GM23248 (cell line): Measurements from ENCODE around the gene HSBP1L1. TPM values are rescaled to one million over a fixed set of nuclear protein-coding genes. Genes with fewer than 3 reads are reported as not detected.

Source experiments
- DNase-seq: peaks from one replicate; pipeline ENCODE4 v3.0.0-alpha.2; 2015
- H2AFZ ChIP-seq: fragments of 200-600 bp; sonication (generic); 2 replicates; pipeline ENCODE4 v1.6.1; 2016; ENCODE audit warnings: antibody characterized with exemption
- H3F3A ChIP-seq: fragments of 200-600 bp; sonication (generic); 2 replicates; pipeline ENCODE4 v1.6.1; 2016; ENCODE audit warnings: mild to moderate bottlenecking, antibody characterized with exemption, mixed run types; ENCODE audit not compliant: insufficient read depth
- H3K27ac ChIP-seq: fragments of 200-600 bp; sonication (generic); 2 replicates; pipeline ENCODE4 v1.5.1; 2016; ENCODE audit warnings: mild to moderate bottlenecking
- H3K27me3 ChIP-seq: fragments of 200-600 bp; sonication (generic); replicated peaks from 2 replicates; pipeline ENCODE4 v1.6.1; 2016; ENCODE audit warnings: mild to moderate bottlenecking; ENCODE audit not compliant: insufficient read depth
- H3K36me3 ChIP-seq: fragments of 200-600 bp; sonication (generic); 2 replicates; pipeline ENCODE4 v1.6.1; 2016; ENCODE audit warnings: low read depth, mild to moderate bottlenecking
- H3K4me1 ChIP-seq: fragments of 200-600 bp; sonication (generic); 2 replicates; pipeline ENCODE4 v1.6.1; 2016; ENCODE audit warnings: mild to moderate bottlenecking; ENCODE audit not compliant: insufficient read depth
- H3K4me2 ChIP-seq: fragments of 200-600 bp; sonication (generic); one replicate; pipeline ENCODE4 v1.6.1; 2016; ENCODE audit warnings: mild to moderate bottlenecking; ENCODE audit not compliant: unreplicated experiment
- H3K4me3 ChIP-seq: fragments of 200-600 bp; sonication (generic); 2 replicates; pipeline ENCODE4 v1.5.1; 2016; ENCODE audit warnings: mild to moderate bottlenecking
- H3K79me2 ChIP-seq: fragments of 200-600 bp; sonication (generic); 2 replicates; pipeline ENCODE4 v1.6.1; 2016; ENCODE audit warnings: mild to moderate bottlenecking; ENCODE audit not compliant: insufficient read depth
- H3K9ac ChIP-seq: fragments of 200-600 bp; sonication (generic); 2 replicates; pipeline ENCODE4 v1.6.1; 2016; ENCODE audit warnings: mild to moderate bottlenecking
- H3K9me2 ChIP-seq: fragments of 200-600 bp; sonication (generic); 2 replicates; pipeline ENCODE4 v1.6.1; 2016; ENCODE audit warnings: mixed run types, mild to moderate bottlenecking, moderate library complexity; ENCODE audit not compliant: insufficient read depth
- H3K9me3 ChIP-seq: fragments of 200-600 bp; sonication (generic); one replicate; pipeline ENCODE4 v1.6.1; 2017; ENCODE audit warnings: low read depth
- H4K20me1 ChIP-seq: fragments of 200-600 bp; sonication (generic); 2 replicates; pipeline ENCODE4 v1.6.0; 2016; ENCODE audit not compliant: insufficient read depth
- EZH2 ChIP-seq: fragments of 200-600 bp; sonication (generic); IDR thresholded peaks from 2 replicates; pipeline ENCODE4 v1.6.1; 2018; ENCODE audit warnings: antibody characterized with exemption, mild to moderate bottlenecking; ENCODE audit not compliant: insufficient read depth, poor library complexity, severe bottlenecking
- EZH2phosphoT487 ChIP-seq: fragments of 200-600 bp; sonication (generic); IDR thresholded peaks from 2 replicates; pipeline ENCODE4 v1.6.1; 2018; ENCODE audit warnings: antibody characterized with exemption, moderate library complexity, mild to moderate bottlenecking, low read depth; ENCODE audit not compliant: insufficient read depth
- WGBS, 2 experiments: methylation state at CpG; one replicate each; pipeline ENCODE4 v1.1.6; 2015 to 2017; ENCODE audit warnings: low lambda C conversion rate in 2 of 2, low coverage in 1 of 2; ENCODE audit errors: missing lambda C conversion rate in 2 of 2; 5-methylcytosine and 5-hydroxymethylcytosine counted together
- in situ Hi-C: fragments of 300-500 bp; cut with MboI; formaldehyde crosslinking; loops from 2 replicates; pipeline ENCODE4 v1.15.0; 2020
- polyA plus RNA-seq: library from polyadenylated mRNA; unstranded; fragments of >200 nt; fragmentation: Nextera tagmentation; extraction: Ambion mirVana; gene quantifications from 2 replicates; pipeline ENCODE4 v1.2.1, GENCODE V29; 2016
- total RNA-seq: library from RNA; depleted of rRNA; stranded (reverse); fragments of >200 nt; shearing (Covaris generic); gene quantifications from 2 replicates; pipeline ENCODE4 v1.2.3, GENCODE V29; 2014

HSBP1L1 gene
- total and polyA plus RNA-seq, 2 experiments from 2014 or later: 6.8 to 27.0 TPM

DNA sequence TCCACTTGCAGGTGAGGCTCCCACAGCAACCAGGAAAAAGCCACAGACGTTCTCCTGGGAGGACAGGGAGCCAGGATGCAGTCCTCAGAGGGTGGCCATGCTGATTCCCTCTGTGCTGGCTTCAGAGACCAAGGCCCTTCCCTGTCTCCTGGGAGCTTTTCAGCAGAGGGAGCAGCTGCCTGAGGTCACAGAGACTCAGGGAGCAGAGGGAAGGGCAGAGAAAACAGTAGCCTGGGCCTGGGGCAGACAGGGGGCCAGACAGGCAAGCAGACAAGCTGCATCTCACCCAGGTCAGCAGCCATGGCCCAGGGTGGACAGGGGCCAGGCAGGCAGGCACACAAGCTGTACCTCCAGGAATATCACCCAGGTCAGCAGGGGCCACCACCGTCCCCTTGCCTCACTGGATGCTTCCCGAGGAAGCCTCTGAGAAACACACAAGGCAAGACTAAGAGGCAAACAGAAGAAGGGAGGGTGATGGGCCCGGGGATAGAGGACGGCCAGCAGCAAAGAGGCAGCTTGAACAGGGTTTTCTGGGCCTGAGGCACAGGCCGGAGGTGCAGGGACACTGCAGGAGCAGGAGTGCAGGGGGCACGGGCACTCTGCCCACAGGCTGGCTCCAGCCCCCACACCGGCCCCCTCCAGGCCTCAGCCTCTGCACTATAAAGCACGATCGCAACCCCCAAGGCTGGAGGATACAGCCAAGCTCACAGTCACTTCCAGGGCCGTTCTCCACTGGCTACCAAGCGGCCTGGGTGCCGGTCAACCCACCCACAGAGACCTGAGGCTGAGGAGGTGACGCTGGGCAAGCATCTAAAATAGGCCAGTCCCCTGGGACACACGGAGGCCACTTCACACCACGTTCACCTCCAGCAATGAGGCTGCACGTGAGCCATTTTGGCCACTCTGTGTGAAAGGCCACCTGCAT, 19.1 kb upstream of the HSBP1L1 start:
- DNase-seq: no peak
- no peak overlapping the region for H3K9ac ChIP-seq
- H3K9me3 ChIP-seq: no peaks in the 10 kb centered on the region
- H3K4me3 ChIP-seq: no peak overlapping the region
- no peaks in the 10 kb centered on the region for H3K9me2 ChIP-seq
- H3F3A ChIP-seq: no peaks in the 10 kb centered on the region
- WGBS, 2 experiments: 80 to 81% methylated on average over 17 of the region's 17 CpGs
- peaks cover 14% of the 10 kb centered on the region for H3K4me1 ChIP-seq
- no peaks in the 10 kb centered on the region for H3K36me3 ChIP-seq
- H4K20me1 ChIP-seq: no peaks in the 10 kb centered on the region
- H3K27me3 ChIP-seq: no peaks in the 10 kb centered on the region
- peaks cover 98% of the 10 kb centered on the region for H3K79me2 ChIP-seq
- no peak overlapping the region for H2AFZ ChIP-seq
- TF ChIP-seq EZH2 (no peak), EZH2phosphoT487 (no peak)
- no peak overlapping the region for H3K27ac ChIP-seq
- in situ Hi-C loops: no loop called here
- H3K4me2 ChIP-seq: no peak overlapping the region

DNA sequence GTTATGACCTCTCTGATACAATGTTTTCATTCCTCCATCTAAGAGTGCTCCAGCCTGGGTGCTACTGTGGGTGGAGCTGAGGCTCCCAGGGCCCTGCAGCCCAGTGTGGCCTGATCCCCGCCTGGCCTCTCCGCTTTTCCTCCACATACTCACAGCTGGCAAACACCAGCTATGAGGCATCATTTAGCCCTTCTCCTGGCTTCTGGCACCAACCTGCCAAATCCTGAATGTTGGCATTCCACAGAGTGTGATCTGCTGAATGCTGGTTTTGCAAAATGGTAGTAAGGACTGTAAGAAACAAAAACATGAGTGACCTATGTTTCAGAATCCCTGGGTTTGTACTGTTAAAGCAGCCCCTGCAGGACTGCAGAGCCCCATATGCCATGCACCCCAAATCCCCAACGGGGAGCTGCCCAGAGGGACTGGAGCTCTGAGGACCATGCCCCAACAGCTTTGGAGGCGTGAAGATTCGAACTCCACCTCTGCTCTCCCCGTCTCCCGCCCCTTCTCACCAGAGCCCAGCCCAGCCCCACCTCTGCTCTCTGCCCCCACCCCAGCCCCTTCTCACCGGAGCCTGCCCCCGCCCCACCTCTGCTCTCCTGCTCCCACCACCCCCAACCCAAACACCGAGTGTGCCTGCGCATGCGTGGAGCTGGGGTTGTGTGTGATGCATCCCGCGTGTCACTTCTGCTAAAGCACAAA, 17.2 kb upstream of the HSBP1L1 start:
- Histone ChIP-seq H3K4me2 (no peak overlapping the region), H3K4me1 (peaks cover 14% of the 10 kb centered on the region), H3K79me2 (peaks cover 84% of the 10 kb centered on the region), H3K4me3 (no peak overlapping the region), H3K9ac (no peak overlapping the region), H3K36me3 (no peaks in the 10 kb centered on the region), H3K9me2 (no peaks in the 10 kb centered on the region), H3F3A (no peaks in the 10 kb centered on the region), H2AFZ (no peak overlapping the region), H3K27ac (no peak overlapping the region; the same call in 1 of the 2 replicates), H3K27me3 (no peaks in the 10 kb centered on the region), H4K20me1 (no peaks in the 10 kb centered on the region), H3K9me3 (no peaks in the 10 kb centered on the region)
- TF ChIP-seq EZH2phosphoT487 (no peak), EZH2 (no peak)
- 88 to 94% methylated on average over 10 to 14 of the region's 14 CpGs for WGBS, 2 experiments
- DNase-seq: peak; percentile 80
- in situ Hi-C loops: no loop called here

DNA sequence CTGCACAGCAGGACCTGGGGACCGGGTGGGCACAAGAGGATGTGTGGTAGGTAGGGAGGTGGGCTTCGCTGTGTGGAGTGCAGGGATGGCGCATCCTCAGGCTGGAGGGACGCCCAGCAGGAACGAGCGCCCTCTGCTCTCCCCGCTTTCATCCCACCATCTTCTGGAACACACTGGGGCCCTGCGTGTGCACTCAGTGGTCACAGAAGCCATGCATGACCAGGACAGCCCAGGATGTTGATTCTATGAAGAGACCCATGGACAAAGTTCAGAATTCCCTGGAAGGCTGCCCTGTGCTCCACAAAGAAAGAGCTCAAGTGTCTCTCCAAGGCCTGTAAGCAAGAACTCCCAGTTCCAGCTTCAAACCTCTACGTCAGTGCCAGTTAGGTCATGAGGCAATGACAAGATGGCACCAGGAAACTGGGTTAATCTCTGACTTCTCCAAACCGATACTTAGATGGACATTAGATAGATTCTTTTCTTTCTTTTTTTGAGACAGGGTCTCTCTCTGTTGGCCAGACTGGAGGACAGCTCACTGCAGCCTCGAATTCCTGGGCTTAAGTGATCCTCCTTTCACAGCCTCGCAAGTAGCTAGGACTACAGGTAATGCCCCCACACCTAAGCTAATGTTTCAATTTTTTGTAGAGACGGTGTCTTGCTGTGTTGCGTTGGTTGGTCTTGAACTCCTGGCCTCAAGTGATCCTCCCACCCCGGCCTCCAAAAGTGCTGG, 16.4 kb upstream of the HSBP1L1 start:
- no peaks in the 10 kb centered on the region for H3K9me3 ChIP-seq
- H3K4me3 ChIP-seq: no peak overlapping the region
- H3K27me3 ChIP-seq: no peaks in the 10 kb centered on the region
- H2AFZ ChIP-seq: no peak overlapping the region
- in situ Hi-C loops: no loop called here
- no peak overlapping the region for H3K4me2 ChIP-seq
- no peak for DNase-seq
- H3K79me2 ChIP-seq: peaks cover 76% of the 10 kb centered on the region
- no peaks in the 10 kb centered on the region for H4K20me1 ChIP-seq
- H3K36me3 ChIP-seq: no peaks in the 10 kb centered on the region
- peaks cover 14% of the 10 kb centered on the region for H3K4me1 ChIP-seq
- no peak overlapping the region for H3K9ac ChIP-seq
- no peaks in the 10 kb centered on the region for H3F3A ChIP-seq
- no peak overlapping the region for H3K27ac ChIP-seq
- 90 to 97% methylated on average over 14 to 15 of the region's 15 CpGs for WGBS, 2 experiments
- no peaks in the 10 kb centered on the region for H3K9me2 ChIP-seq
- TF ChIP-seq EZH2phosphoT487 (no peak), EZH2 (no peak)

DNA sequence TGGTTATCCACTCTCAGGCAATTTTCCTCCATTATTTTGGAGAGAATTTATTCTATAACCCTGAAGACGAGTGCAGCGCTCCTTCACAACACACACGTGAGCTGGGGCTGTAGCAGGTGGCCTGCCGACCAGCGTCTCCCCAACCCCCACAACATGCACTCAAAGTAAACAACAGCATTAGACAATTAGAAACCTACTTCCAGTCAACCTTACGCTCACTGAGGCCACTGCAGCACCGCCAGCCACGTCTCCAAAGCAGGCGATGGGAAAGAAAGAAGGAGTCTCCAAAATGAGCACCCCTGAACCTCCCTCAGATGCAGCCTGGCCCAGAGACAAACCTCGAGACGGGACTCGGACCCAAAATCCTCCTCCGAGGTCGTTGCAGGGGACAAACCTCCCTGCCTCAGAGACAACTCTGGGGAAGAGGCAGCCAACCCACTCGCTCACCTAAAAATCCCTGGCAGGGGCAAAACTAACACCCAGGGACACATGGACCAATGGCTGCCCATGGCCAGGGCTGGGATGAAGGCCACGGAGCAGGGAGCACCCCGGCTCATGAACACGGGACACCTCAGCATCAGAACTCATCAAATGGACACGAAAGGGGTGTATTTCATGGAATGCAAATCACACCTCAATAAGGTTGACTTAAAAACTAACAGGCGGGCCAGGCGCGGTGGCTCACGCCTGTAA, 15.6 kb upstream of the HSBP1L1 start:
- no peaks in the 10 kb centered on the region for H3K9me3 ChIP-seq
- no peak overlapping the region for H3K4me3 ChIP-seq
- DNase-seq: no peak
- H3K9me2 ChIP-seq: no peaks in the 10 kb centered on the region
- no peak for TF ChIP-seq EZH2phosphoT487
- TF ChIP-seq EZH2: no peak
- no peaks in the 10 kb centered on the region for H3K36me3 ChIP-seq
- 91 to 92% methylated on average over 23 of the region's 23 CpGs for WGBS, 2 experiments
- no peaks in the 10 kb centered on the region for H3K27me3 ChIP-seq
- H2AFZ ChIP-seq: no peak overlapping the region
- no peaks in the 10 kb centered on the region for H3F3A ChIP-seq
- H3K9ac ChIP-seq: no peak overlapping the region
- no peak overlapping the region for H3K27ac ChIP-seq
- no peak overlapping the region for H3K4me2 ChIP-seq
- peaks cover 14% of the 10 kb centered on the region for H3K4me1 ChIP-seq
- in situ Hi-C loops: no loop called here
- H3K79me2 ChIP-seq: peaks cover 68% of the 10 kb centered on the region
- no peaks in the 10 kb centered on the region for H4K20me1 ChIP-seq
